GM21529 (cell line): ENCODE data around the gene ZNF135.

ENCODE experiments used
- ATAC-seq: cut with Tn5 transposase; IDR thresholded peaks from one replicate; pipeline ENCODE4 v1.9.1; 2021; ENCODE audit not compliant: unreplicated experiment

ZNF135 gene

GRCh38 chr19:58059003-58059670, at the start of gene ZNF135:
ZNF135 (plus strand) TSS chr19:58059282; CDS start chr19:58060003, 721 bp downstream.
- no peak for ATAC-seq

- ATAC-seq, result no peak
These were observed 49.8 kb upstream of the ZNF135 start for GRCh38 chr19:58009301-58009665.

- ATAC-seq, result peak; percentile 45
These were observed 49.3 kb upstream of the ZNF135 start for GRCh38 chr19:58009666-58010301.

DNA sequence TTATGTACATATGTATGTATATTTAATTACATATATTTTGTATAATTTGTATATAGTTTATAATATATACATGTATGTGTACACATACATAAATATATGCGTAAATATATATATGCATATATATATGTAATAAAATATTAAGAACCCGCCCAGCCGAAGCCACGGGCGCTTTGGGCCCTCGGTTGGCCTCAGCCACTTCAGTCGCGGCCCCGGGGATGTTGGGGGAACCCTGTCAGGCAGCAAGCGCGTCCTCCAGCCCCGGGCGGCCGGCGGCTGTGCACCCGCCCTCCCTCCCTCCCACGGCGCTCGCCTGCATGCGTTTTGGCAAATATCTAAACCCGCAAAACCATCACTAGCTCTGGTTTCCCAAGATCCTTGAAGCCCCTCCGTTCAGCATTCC, 48.6 kb upstream of the ZNF135 start:
- ATAC-seq, result no peak

DNA sequence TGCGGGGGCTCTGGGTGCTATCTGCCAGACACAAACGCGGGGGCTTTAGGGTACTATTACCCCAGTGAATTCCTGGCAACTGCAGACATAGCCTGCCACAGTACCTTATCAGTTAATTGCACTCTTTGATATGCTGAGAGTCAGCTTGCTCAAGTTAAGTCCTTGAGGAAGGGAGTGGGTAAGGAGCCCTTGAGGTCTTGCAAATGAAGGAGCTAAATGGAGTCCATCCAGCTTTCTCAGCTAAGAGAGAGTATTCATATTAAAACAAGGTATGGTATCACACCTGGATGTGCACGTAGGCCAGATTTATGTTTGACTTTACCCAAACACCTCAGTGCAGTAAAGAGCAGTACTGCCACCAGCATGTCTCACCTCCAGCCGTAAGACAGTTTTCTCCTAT, 44.9 kb upstream of the ZNF135 start:
- ATAC-seq, result no peak

DNA sequence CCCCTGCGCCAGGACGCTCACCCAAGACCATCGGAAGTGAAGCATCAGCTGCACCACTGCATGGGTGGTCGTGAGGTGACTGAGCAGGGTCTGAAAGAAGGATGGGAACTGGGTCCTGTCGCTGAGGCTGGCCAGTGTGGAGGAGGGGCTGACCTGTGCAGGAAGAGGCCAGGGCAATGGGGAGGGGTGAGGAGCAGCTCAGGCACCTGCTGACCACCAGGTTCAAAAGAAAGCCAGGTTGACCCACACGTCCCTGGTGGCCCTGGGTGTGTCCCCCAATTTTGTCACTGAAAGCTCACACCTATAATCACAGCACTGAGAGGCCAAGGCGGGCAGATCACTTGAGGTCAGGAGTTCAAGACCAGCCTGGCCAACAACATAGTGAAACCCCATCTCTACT, 39.0 kb upstream of the ZNF135 start:
- ATAC-seq, result no peak

GRCh38 chr19:58021541-58022282, 37.4 kb upstream of the ZNF135 start:
- no peak for ATAC-seq

DNA sequence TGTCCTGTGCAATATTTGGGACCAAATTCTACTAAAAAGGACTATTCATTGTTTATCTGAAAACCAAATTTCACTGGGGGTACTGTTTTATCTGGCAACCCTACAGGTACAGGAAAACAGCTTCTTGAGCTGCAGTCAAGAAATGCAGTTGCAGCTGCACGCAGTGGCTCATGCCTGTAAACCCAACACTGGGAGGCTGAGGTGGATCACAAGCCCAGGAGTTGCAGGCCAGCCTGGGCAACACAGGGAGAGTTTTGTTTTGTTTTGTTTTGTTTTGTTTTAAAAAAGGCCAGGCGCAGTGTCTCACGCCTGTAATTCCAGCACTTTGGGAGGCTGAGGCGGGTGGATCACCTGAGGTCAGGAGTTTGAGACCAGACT, 36.8 kb upstream of the ZNF135 start:
- no peak for ATAC-seq

DNA sequence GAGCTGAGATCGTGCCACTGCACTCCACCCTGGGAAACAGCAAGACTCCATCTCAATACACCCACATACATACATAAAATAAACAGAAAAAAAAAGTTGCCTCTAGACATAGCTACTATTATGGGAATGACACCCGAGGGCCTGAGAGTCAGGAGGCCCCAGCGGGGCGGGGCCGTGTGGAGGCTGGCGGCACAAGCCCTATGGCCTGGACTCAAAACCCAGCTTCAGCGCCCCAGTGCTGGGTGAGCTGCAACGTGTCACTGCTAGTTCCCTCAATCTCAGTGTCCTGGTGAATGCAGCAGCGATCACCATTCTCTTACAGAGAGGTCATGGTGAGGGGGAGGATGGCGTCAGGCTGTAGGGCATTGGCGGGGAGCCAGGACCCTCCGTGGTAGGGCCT, 34.4 kb upstream of the ZNF135 start:
- ATAC-seq, result no peak

DNA sequence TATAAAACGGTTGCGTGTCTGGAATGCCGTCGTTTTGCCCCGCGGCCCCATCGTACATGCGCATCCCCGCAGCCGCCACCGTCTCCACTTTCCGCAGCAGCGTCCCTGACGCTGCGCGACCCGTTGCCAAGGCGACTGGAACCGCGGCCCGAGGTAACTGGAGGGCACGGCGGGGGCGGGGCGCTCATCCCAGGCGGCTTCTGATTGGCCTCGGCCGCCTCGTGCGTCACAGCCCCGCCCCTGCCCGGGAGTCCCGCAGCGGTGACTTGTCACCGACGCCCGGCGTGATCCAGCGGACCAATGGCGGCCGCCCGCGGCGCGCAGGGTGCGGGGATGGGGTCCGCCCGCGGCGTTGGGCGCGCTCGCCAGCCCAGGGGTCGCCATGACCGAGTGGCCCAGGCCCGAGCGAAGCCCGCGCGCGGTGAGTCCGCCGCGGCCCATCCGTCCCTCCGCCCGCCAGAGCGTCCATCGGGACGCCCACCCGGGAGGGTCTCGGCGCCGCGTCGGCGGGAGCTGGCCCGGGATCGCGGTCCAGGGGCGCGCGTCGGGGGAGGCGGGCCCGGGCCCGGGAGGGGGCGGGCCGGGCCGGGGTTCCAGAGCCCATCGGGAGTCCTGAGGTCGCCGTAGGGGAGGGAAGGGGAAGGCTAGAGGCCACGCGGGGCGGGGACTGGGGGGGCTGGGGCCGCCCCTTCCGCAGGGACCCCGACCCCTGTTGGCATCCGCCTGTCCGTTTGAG, 25.2 kb upstream of the ZNF135 start, which contains the start of gene ZSCAN1:
TSS of gene ZSCAN1 (plus strand) at position 285 of the 736 bp plus-strand sequence. CDS start 3,812 bp downstream, outside the sequence.
- ATAC-seq, result no peak

- ATAC-seq, result no peak
These were observed 24.6 kb upstream of the ZNF135 start for GRCh38 chr19:58034477-58034793.

GRCh38 chr19:58035863-58036262, 23.2 kb upstream of the ZNF135 start:
- no peak for ATAC-seq

- no peak for ATAC-seq
These were observed 21.0 kb upstream of the ZNF135 start for GRCh38 chr19:58037927-58038687.

DNA sequence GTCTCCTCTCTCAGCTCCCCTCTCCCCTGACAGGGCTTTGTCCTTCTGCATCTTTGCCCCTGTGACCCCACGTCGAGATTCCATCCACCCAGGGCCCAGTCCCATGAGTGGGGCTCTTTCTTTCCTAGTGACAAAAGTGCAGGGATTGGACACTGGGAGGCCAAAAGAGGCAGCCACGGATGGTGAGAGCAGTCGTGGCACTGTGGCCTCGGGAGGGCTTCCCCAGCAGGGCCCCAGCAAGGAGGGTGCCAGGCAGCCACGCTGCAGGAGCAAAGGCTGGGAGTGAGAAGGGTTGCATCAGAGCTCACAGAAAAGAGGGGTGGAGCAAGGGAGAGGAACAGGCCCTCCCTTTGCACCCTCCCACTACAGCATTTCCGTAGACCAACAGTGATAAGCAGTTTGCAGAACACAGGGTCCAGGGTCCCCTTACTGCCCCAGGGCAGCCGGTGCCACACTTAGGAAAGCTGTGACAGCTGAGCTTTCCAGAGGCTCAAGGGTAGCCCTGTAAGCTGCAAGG, 20.3 kb upstream of the ZNF135 start:
- no peak for ATAC-seq

DNA sequence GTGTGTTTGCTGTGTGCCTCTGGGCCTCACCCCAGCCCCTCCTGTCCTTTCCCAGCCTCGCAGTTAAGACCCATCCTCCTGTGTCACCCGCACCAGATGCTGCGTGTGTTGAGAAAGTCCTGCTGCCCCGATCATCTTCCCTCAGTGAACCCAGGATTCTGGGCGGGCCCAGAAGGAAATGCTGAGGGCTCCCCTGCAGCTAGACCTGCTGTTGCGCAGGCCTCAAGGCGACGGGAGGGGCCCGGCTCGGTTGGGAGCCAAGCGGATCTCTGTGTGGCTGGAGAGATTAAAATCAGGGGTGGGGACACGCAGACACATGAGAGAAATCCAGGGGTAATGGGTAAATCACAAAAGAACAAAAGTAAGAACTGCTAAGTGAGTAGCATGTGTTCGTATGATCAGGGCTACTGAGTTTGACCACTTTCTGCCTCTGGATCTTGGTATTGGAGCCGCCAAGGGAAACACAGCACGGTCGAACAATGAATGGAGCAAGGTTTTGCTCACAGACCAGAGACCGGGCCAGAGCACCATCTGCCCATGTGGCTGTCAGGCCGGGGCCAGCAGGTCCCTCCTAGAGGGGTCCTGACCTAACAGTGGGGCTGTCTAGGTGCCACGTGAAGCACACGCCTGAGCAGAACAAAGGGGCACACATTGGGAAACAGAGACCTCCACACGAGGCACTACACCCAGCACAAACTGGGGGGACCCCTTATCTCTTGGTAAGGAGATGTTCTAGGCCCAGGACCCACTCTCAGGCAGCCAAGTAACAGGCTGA, 18.1 kb upstream of the ZNF135 start:
- ATAC-seq, result no peak

GRCh38 chr19:58042495-58043340, 16.4 kb upstream of the ZNF135 start:
- ATAC-seq, result no peak

- no peak for ATAC-seq
These were observed 14.7 kb upstream of the ZNF135 start for GRCh38 chr19:58044391-58044790.

DNA sequence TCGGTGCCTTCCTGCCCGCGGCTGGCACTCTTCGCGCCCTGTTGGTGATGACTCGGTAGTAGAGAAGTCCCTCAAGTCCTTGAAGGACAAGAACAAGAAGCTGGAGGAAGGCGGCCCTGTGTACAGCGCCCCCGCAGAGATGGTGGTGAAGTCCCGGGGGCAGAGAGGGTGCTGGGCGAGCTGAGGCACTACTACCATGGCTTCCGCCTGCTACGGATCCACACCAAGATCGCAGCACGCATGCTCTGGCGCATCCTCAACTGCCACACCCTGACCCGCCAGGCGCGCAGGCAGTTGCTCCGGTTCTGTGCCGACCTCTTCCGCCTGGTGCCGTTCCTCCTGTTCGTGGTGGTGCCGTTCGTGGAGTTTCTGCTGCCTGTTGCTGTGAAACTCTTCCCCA, 14.2 kb upstream of the ZNF135 start:
- ATAC-seq, result no peak
